OCI-M1 (cell line): ENCODE data around the gene VMP1.

Experiments
- DNase-seq: peaks from one replicate; lab custom pipeline; 2025; lab: John Stamatoyannopoulos, UW

Gene VMP1

DNA sequence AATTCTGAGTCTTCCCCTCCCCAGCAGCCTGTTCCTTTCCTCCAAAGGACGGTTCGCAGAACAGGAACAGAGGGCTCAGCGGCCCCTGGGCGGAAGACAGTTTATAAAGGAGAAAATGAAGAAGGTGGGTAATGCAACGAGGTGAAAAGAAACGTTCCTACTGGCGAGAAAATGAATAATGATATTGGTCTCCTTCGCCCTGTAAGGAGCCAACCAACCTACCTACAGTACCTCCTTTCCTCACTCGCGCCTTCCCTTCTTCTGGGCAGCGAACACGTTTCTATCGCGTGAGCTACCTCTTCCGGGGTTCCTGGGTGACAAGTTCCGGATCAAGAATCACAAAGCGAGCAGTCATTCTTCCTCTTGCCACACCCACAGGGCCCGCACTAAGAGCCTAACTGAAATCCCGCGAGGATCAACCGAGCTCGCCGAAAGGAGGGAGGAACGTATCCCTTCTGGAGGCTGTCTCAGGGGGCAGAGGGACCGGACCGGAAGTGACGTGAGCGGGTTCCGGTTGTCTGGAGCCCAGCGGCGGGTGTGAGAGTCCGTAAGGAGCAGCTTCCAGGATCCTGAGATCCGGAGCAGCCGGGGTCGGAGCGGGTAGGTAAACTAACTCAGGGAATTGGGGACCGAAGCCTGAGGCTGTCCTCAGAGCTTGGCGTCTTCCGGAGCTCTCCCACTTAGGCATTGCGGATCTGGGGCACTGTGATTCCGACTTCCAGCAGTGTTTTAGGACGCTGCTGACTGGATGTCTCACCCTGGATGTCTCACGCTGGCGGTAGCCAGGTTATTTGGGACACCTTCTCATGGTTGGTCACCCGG, at the start of gene VMP1, which contains the start of gene PTRH2:
Gene VMP1, plus strand, starts transcription at position 506 of the 822 bp plus-strand sequence. CDS start 23,793 bp downstream, outside the sequence.
Gene PTRH2, minus strand, starts transcription at position 282 of the 822 bp plus-strand sequence. CDS start 9,452 bp downstream, outside the sequence.
- peak; percentile 99 for DNase-seq

DNA sequence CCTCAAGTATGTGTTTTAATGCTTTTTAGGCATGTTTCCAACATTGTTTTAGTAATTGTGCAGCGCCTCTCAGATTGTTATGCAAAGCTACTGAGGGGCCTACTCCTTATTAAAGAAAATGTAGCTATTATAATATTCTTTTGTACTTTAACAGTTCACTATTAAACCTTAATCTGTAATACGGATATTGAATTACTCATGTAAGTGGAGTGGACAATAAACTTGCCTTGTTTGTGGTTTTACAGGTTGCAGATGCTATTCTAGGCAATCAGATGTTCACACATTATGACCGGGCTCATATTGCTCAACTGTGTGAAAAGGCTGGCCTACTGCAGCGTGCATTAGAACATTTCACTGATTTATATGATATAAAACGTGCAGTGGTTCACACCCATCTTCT, 41.2 kb upstream of the VMP1 start:
- no peak for DNase-seq

DNA sequence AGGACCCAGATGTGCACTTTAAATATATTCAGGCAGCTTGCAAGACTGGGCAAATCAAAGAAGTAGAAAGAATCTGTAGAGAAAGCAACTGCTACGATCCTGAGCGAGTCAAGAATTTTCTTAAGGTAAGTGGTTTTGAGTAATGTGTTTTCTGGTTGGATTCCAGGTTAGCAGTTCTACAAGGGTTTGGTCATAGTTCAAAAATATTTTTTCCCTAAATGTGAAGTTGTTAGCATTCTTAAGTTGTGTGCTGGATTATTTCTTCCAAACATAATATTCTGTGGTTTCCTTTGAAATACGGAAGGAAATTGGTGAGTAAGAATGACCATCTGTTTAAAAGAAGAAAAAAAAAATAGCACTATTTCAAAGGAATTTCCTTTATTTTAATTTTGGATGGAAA, 38.6 kb upstream of the VMP1 start:
- DNase-seq = no peak

DNA sequence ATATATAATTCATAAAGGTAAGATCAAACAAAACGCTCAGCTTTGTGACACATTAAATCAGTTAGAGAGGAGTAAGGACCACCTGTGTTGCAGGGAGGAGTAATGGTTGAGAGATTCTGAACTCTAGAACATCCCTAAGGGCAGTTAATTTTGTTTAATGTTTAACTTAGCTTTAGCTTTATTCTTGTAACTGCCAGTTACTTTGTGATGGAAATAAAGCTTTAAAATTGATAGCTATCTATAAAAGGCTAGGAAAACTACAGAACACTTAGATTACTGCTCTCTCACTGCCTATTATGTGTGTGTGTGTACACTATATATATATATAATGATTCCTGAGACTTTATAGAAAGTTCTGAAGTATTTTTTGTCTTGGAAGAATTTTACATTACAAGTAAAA, 38.0 kb upstream of the VMP1 start:
- no peak for DNase-seq

DNA sequence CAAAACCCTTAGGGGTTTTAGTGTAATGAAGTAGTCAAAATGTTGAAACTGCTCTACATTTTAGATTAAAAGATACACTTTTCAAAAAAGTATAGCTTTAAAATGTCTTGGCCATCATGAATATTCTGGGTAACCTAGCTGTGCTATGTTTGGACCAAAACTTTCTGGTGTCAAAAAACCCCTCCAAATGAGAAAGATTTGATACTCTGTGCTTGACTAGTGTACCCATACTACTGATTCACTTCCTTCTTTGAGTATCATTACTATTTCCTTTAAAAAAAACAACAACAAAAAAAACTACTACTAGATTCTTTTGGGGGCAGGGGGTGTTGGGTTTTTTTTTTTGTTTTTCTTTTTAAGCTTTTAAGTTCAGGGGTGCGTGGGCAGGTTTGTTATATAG, 37.5 kb upstream of the VMP1 start:
- no peak for DNase-seq

DNA sequence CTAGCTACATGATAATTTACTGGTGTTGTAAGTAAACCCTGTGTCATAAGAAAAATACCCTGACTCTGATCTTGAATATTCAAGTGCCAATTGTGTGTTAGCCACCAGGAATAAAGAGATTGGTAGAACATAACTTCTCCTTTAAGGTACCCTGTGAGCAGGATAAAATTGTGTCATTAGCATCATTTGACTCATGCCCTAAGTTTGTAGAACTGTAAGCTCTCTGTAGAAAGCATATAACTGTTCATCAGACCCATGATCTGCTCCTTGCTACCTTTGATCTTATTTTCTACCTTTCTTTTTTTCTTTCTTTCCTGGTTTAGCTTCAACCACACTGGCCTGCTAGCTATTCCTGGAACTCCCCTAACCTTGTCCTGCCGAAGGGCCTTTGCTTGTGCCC, 36.1 kb upstream of the VMP1 start:
- DNase-seq = no peak

DNA sequence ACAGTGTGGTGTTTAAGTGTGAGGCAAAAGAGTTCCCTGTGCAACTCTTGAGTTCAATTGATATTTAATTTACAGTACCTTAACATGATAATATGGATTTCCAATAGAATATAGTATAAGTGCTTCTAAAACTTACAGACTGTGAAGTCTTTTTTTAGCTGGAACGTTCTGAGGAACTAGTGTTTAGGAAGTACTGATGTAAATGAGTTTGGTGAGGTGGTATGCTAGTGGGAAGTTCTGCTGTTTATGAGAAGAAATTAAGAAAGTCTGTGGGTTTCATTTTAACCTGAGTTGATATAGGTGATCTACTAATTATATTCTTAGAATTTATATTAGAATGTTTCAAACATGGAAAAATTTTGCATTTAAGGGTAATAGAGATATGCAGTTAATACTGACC, 32.2 kb upstream of the VMP1 start:
- no peak for DNase-seq

DNA sequence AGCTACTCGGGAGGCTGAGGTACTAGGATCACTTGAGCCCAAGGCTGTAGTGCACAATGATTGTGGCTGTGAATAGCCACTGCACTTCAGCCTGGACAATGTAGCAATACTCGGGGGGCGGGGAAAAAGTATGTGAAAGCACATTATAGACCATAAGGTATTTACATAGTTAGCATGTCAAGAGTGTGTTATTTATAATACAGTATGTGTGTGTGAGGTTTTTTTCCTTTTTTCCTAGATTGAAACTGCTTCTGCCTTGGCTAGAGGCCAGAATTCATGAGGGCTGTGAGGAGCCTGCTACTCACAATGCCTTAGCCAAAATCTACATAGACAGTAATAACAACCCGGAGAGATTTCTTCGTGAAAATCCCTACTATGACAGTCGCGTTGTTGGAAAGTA, 30.7 kb upstream of the VMP1 start:
- DNase-seq = no peak

DNA sequence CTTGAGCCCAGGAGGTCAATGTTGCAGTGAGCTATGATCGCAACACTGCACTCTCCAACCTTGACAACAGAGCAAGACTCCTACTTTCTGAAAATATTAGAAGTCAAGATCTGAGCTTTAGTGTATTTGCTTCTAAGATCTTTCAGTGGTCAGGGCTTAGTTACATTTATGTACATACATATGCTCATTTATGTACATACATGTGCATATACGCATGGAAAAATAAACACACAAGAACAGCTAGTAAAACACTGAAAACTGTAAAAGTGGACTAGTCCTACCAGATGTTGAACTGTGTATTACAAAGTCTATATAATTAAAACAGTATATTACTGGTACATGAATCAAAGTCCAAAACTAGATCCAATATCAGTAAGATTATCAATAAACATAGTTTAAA, 28.5 kb upstream of the VMP1 start:
- DNase-seq = no peak

DNA sequence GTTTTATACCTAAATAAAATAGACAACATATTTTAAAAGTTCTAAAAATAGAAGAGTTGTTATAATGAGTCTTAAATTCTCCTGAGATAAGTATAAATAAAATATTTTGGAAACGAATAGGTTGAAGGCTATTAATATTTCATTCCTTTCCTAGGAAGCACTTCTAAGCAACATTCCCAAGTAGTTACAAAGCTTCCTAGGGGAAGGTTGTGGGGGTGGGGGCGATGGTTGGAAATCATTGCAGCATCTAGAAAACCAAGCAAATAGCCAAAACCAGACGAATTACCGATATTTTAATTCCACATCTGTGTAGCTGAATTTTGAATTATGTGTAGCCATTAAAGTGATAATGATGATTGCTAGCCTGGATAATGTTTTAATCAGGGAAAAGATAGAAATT, 27.1 kb upstream of the VMP1 start:
- DNase-seq = no peak

DNA sequence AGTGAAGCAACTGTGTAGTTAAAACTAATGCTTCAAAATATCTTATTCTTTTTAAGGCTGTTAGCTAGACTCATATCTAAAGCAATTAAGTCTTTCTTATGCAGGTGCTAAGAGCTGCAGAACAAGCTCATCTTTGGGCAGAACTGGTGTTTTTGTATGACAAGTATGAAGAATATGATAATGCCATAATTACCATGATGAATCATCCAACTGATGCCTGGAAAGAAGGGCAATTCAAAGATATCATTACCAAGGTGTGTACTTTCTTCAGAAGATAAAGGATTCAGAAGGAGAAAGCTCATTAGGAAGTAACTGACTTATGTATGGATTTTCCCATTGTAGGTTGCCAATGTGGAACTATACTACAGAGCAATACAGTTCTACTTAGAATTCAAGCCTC, 24.2 kb upstream of the VMP1 start:
- DNase-seq = no peak

DNA sequence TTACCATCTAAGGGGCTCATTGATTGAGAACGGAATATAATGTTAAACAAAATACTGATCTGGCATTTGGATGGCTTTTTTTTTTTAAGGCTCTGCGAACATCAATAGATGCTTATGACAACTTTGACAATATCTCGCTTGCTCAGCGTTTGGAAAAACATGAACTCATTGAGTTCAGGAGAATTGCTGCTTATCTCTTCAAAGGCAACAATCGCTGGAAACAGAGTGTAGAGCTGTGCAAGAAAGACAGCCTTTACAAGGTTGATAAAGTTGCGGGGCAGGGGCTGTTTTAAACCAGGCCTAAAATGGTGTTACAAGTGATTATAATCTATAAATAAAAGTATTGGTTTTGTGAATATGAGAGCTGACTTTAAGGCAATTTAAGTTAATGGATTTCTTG, 22.5 kb upstream of the VMP1 start:
- peak; percentile 90 for DNase-seq

DNA sequence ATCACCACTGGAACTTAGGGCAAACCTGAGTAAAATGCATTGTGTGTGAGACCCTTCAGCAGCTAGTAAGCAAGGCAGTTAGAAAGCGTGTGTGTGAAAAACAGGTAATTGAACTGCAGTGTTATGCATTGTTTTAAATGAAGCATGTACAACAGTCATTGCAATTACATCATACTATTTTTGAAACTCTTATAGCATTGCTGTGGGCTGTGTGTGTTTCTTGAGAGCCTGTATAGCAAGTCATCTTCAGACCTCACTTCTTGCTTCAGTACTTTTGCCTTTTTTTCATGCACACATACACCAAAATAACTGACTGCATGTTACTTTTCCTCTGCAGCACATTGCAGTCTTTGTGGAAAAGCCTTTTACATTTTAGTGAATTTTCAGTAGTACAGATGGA, 19.4 kb upstream of the VMP1 start:
- DNase-seq = peak; percentile 24

DNA sequence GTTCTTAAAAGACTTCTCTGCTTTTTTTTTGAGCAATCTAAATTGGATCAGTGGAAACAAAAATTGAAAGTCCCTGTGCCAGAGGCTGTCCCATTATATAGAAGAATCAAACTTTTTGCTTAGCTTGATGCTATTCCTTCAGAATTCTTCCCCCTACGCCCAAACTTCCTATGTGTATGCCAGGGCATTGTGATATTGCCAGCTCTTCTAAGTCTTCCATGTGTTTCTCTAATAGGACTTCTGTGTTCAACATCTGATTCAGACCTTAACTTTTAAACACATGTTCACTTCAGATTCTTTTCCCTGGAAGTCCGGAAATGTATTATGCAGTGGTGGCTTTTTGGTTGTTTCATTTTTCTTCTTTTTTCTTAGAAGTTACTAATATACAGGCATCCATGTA, 19.0 kb upstream of the VMP1 start:
- no peak for DNase-seq

DNA sequence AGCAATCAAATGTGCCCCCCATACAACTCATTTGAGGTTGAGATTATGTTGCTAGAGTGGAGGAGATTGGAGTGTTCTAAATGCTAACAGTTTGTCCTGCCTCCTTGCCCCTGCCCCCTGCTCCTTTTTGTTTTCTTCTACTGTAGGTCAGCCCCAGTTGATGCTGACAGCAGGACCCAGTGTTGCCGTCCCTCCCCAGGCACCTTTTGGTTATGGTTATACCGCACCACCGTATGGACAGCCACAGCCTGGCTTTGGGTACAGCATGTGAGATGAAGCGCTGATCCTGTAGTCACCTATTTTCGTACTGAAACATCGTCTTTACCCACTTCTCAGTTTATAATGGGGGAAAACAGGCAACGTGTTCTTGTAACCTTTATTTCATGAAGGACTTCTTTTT, 13.9 kb upstream of the VMP1 start:
- no peak for DNase-seq

DNA sequence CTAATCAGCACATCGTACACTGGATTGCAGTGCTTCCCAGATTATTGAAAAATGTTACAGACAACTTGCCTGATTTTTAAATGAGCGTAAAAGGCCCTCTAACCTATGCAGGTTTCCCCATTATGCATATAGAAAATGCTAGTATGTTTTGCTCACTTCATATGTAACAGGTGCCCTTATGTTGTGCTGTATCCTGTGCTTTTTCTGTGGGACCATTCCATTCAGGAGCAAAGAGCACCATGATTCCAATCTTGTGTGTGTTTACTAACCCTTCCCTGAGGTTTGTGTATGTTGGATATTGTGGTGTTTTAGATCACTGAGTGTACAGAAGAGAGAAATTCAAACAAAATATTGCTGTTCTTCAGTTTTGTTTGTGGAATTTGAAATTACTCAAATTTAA, 13.1 kb upstream of the VMP1 start:
- no peak for DNase-seq

DNA sequence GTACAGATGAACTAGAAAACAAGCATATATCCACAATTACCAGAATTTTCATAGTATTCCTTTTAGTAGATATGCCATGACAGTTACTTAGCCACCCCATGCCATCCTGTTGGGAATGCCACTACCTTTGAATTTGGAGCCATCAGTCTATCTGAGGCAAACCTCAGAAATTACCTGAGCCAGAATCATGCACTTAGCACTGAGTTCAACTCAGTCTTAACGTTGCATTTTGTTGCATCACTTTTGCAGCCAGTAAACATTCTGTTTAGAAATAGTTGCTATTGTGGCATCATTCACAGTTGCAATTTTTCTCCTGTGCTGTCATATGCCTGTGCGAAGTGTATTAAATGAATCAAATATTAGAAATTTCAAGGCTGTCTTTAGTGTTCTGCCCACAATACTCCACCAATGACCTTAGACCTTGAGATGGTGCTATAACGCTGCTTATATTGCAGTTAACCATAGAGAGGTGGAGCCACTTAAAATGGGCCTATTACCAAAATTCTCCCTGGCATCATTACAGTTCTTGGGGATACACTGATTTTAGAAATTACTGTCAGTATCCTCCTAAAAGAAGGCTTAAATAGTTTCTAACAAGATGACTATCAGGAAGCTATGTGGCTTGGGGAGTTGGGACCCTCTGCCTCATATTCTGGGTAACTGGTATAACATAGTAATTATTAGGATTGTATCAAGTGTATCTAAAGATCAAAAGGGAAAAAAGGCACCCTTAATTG, 11.3 kb upstream of the VMP1 start:
- DNase-seq = peak; percentile 69

DNA sequence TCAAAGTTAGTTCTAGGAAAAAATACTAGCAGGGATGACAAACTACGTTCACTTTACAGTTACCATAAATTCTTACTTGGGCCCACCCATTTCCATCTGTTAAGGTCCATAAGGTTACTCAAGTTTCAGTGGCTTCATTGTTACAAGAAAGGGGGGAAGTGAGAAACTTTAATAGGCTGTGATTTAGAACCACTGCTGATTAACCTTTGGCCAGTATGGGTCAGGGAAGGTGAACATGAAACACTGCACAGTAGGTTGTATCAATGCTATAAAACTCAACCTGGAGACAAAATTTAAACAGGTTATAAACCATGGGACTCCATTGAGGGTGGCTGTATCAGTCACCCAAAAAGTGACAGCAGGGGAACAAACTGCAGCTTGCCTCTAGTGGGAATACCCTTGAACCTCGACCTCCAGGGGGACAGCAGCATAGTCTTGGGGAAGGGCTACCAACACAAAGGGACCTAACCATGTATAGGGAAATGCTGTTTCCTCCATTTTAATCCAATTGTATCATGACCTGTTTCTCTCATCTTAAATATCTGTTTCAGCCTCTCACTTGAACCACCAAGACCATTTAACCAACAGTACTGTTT, 10.7 kb upstream of the VMP1 start:
- peak; percentile 45 for DNase-seq

DNA sequence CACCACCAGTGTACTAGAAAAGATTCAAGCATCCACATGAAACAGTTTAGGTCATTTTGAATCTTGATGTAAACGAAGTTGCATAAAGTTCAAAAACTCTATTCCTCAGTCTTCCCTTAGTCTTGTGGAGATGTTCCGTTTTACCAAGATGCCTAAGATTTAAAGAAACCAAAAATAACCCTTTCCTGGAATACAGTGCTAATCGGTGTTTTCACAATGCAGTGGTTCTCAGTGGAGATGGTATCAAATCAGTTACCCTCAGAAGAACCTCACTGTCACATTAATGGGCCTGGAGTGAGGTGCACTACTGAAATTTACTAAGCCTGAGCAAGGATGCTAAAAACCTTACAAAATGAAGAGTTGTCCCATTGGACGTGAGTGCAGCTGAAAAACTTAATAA, 9.3 kb upstream of the VMP1 start:
- peak; percentile 13 for DNase-seq

DNA sequence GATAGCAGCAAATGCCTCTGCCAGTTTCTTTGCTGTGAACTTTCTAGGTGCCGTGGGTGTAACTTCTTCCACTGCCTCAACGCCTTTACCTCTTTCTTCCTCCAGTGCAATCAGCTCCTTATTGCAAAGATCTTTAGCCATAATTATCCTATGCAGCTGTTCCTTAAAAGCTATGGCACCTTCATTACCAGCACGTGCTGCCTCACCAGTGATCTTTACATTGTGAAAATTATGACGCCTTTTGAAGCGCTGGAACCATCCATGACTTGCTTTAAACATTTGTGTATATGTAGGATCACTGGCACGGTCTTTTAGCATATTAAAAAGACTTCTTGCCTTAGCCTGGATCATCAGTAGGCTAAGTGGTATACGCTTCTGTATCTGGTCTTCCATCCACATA, 8.2 kb upstream of the VMP1 start:
- DNase-seq = no peak

DNA sequence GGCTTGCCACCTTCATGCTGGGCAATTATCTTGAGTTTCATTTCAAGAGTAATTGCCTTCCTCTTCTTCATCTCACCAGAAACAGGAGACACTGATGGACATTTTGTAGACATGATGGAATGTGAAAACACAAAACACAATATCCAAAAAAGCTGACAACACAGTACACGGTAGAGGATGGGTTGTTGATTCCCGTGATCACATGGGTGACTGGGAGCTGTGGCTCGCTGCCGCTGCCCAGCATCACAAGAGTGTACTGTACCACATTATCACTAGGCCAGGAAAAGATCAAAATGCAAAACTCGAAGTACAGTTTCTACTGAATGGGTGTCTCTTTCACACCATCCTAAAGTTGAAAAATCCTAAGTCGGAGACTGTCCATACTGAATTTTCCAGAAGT, 7.7 kb upstream of the VMP1 start:
- DNase-seq = no peak

DNA sequence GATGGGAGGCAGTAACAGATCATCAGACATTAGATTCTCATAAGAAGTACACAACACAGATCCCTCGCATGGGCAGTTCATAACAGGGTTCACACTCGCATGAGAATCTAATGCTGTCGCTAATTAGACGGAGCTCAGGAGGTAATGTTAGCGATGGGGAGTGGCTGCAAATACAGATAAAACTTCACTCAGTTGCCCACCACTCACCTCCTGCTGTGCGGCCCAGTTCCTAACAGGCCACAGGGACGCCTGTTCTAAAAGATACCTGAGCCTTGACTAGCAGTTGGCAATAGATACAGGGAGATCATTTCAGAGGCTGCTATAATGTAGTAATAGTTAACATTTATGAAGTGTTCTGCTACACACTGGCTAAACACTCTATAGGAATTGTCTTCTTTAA, 5.2 kb upstream of the VMP1 start:
- no peak for DNase-seq

DNA sequence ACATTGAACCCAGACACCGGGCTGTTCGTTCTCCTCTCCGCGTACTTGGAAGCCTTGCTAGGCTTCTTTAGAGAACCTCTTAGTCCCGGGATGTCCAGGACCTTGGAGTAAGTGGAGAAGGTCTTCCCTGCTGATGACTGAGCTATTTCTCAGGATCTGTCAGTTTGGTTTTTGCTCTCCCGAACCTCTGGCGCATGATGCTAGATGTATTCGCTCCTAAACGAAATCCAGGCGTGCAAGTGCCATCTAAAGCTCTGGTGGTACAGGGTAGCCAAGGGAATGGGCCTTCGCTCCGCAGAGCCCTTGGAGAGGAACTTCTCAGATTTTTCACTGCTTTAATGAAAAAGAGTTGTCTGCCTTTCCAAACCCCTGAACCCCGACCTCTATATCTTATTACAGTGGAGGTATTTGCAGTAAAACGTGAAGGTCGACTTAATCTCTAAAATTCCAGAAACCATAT, 547 bp downstream of the VMP1 start:
- DNase-seq = no peak
